Activated T-cell treated with anti-CD3 and anti-CD28 coated beads, Interleukin-2, amount 50 U/mL, for 1 hour (primary cell): Measurements from ENCODE around the gene ASTL.
"Not testable (repeated sequence)": the region's sequence is repeated elsewhere in the genome, so short reads cannot be mapped to it uniquely, and the experiment has no call there.

Experiments
- DNase-seq: peaks from one replicate; pipeline ENCODE4 v3.0.0-alpha.2; 2020

Gene ASTL

GRCh38 chr2:96138179-96139145, at the start of gene ASTL:
Gene ASTL, minus strand, starts transcription at chr2:96138502. Its CDS starts 66 bp downstream, at chr2:96138436.
- DNase-seq = peak; percentile 73

- DNase-seq = no peak
Observed at GRCh38 chr2:96186562-96186961, 48.3 kb upstream of the ASTL start.

- no peak for DNase-seq
Observed at GRCh38 chr2:96185516-96185915, 47.2 kb upstream of the ASTL start.

GRCh38 chr2:96184989-96185388, 46.7 kb upstream of the ASTL start:
- DNase-seq = no peak

GRCh38 chr2:96184188-96184587, 45.9 kb upstream of the ASTL start:
- no peak for DNase-seq

- DNase-seq = no peak
Observed at GRCh38 chr2:96181529-96181928, 43.2 kb upstream of the ASTL start.

GRCh38 chr2:96180521-96180920, 42.2 kb upstream of the ASTL start:
- DNase-seq = no peak

- DNase-seq = no peak
Observed at GRCh38 chr2:96180002-96180401, 41.7 kb upstream of the ASTL start.

- DNase-seq = no peak
Observed at GRCh38 chr2:96176661-96177060, 38.4 kb upstream of the ASTL start.

- DNase-seq = no peak
Observed at GRCh38 chr2:96175951-96176350, 37.6 kb upstream of the ASTL start.

GRCh38 chr2:96174251-96175144, 36.2 kb upstream of the ASTL start:
- DNase-seq = peak; percentile 88

- no peak for DNase-seq
Observed at GRCh38 chr2:96171831-96172230, 33.5 kb upstream of the ASTL start.

GRCh38 chr2:96170626-96171025, 32.3 kb upstream of the ASTL start:
- no peak for DNase-seq

GRCh38 chr2:96169868-96170507, 31.7 kb upstream of the ASTL start:
- DNase-seq = no peak

GRCh38 chr2:96167407-96168013, 29.2 kb upstream of the ASTL start:
- DNase-seq = no peak

- peak; percentile 52 for DNase-seq
Observed at GRCh38 chr2:96164459-96165184, 26.3 kb upstream of the ASTL start.

- peak; percentile 71 for DNase-seq
Observed at GRCh38 chr2:96163768-96164429, 25.6 kb upstream of the ASTL start.

- no peak for DNase-seq
Observed at GRCh38 chr2:96163415-96163767, 25.1 kb upstream of the ASTL start.

- DNase-seq = no peak
Observed at GRCh38 chr2:96161898-96162297, 23.6 kb upstream of the ASTL start.

- DNase-seq = not testable (repeated sequence)
Observed at GRCh38 chr2:96160366-96160765, 22.1 kb upstream of the ASTL start.

GRCh38 chr2:96159084-96159830, 21.0 kb upstream of the ASTL start:
- no peak for DNase-seq
